Neural cell (in vitro differentiated cells): ENCODE data around the gene CORO2A.

Experiments used
- CTCF ChIP-seq: fragments of 450-650 bp; IDR thresholded peaks from 2 replicates; pipeline ENCODE4 v1.5.1; 2014; ENCODE audit warnings: antibody characterized with exemption, mild to moderate bottlenecking, moderate library complexity; ENCODE audit not compliant: poor library complexity, severe bottlenecking
- MXI1 ChIP-seq: fragments of 450-650 bp; conservative IDR thresholded peaks from 2 replicates; pipeline ENCODE4 v1.6.1; 2014; ENCODE audit warnings: antibody characterized with exemption, mild to moderate bottlenecking; ENCODE audit not compliant: poor library complexity, severe bottlenecking
- POLR2AphosphoS5 ChIP-seq: IDR thresholded peaks from 2 replicates; pipeline ENCODE4 v1.6.1; 2012

- TF ChIP-seq MXI1 (no peak), CTCF (no peak), POLR2AphosphoS5 (no peak)
Observed at GRCh38 chr9:98159790-98160189, 32.6 kb downstream of the CORO2A start.
